ENCODE data around the gene ITGA2B. TPM values are rescaled to one million over a fixed set of nuclear protein-coding genes. Genes with fewer than 3 reads are reported as not detected.

The ITGA2B gene
- total and polyA plus RNA-seq, 4 donors, result 1.4 to 9.2 (median 4.2) TPM

GRCh38 chr17:44356241-44356640, 33.2 kb downstream of the ITGA2B start:
- WGBS, 2 donors, result 89 to 92% methylated on average over 11 of the region's 11 CpGs
- no peak overlapping the region for H3K4me3 ChIP-seq
- TF ChIP-seq CTCF (IDR thresholded peaks at IDR 0.05; ENCODE audit: control extremely low read depth, extremely low read depth), result no peak
- no peak overlapping the region for H3K9ac ChIP-seq (ENCODE audit: insufficient read depth in 1 of 2, low read length in 2 of 2)
- H3K27ac ChIP-seq (ENCODE audit: low read depth in 1 of 2, low read length in 1 of 2), result no peak overlapping the region
- no peaks in the 10 kb centered on the region for H3K9me3 ChIP-seq (ENCODE audit: control insufficient read depth in 4 of 4, insufficient read depth in 3 of 4, low read length in 3 of 4)
- peaks cover 0 to 21% (median 3%) of the 10 kb centered on the region in 4 donors for H3K36me3 ChIP-seq (ENCODE audit: control insufficient read depth in 4 of 4, insufficient read depth in 4 of 4, low read length in 4 of 4)
- ATAC-seq (ENCODE audit: insufficient read depth, low FRiP score) (no peak), DNase-seq (no peak)
- peaks cover 0 to 14% (median 4%) of the 10 kb centered on the region in 5 donors for H3K4me1 ChIP-seq (ENCODE audit: control insufficient read depth in 5 of 5, insufficient read depth in 5 of 5, low read length in 5 of 5)
- H3K27me3 ChIP-seq (ENCODE audit: control insufficient read depth in 3 of 3, insufficient read depth in 3 of 3, low read length in 2 of 3), result no peaks in the 10 kb centered on the region

- 81 to 82% methylated on average over 15 to 17 of the region's 17 CpGs for WGBS, 2 donors
- DNase-seq, result no peak
Measured at GRCh38 chr17:44355642-44356099, 33.8 kb downstream of the ITGA2B start.

GRCh38 chr17:44354582-44355561, 34.6 kb downstream of the ITGA2B start:
- H3K27ac ChIP-seq (ENCODE audit: low read depth in 1 of 2, low read length in 1 of 2), result no peak overlapping the region
- H3K36me3 ChIP-seq (ENCODE audit: control insufficient read depth in 4 of 4, insufficient read depth in 4 of 4, low read length in 4 of 4), result peaks cover 0 to 34% (median 5%) of the 10 kb centered on the region in 4 donors
- ATAC-seq (ENCODE audit: insufficient read depth, low FRiP score) (no peak), DNase-seq (peak in 1 of 3 donors; percentile 53)
- 46 to 62% methylated on average over 75 to 77 of the region's 77 CpGs for WGBS, 2 donors
- no peaks in the 10 kb centered on the region for H3K27me3 ChIP-seq (ENCODE audit: control insufficient read depth in 3 of 3, insufficient read depth in 3 of 3, low read length in 2 of 3)
- TF ChIP-seq CTCF (IDR thresholded peaks at IDR 0.05; ENCODE audit: control extremely low read depth, extremely low read depth), result no peak
- H3K9me3 ChIP-seq (ENCODE audit: control insufficient read depth in 4 of 4, insufficient read depth in 3 of 4, low read length in 3 of 4), result no peaks in the 10 kb centered on the region
- H3K4me1 ChIP-seq (ENCODE audit: control insufficient read depth in 5 of 5, insufficient read depth in 5 of 5, low read length in 5 of 5), result peaks cover 0 to under 1% (median 0%) of the 10 kb centered on the region in 5 donors
- no peak overlapping the region for H3K9ac ChIP-seq (ENCODE audit: insufficient read depth in 1 of 2, low read length in 2 of 2)
- H3K4me3 ChIP-seq, result no peak overlapping the region

More at GRCh38 chr17:44355642-44356099, 33.8 kb downstream of the ITGA2B start:
- ATAC-seq (ENCODE audit: insufficient read depth, low FRiP score), result no peak
- no peak for TF ChIP-seq CTCF (IDR thresholded peaks at IDR 0.05; ENCODE audit: control extremely low read depth, extremely low read depth)
- Histone ChIP-seq H3K36me3 (ENCODE audit: control insufficient read depth in 4 of 4, insufficient read depth in 4 of 4, low read length in 4 of 4) (peaks cover 0 to 26% (median 3%) of the 10 kb centered on the region in 4 donors), H3K4me1 (ENCODE audit: control insufficient read depth in 5 of 5, insufficient read depth in 5 of 5, low read length in 5 of 5) (peaks cover 0 to 9% (median 0%) of the 10 kb centered on the region in 5 donors), H3K27ac (ENCODE audit: low read depth in 1 of 2, low read length in 1 of 2) (no peak overlapping the region), H3K4me3 (no peak overlapping the region), H3K27me3 (ENCODE audit: control insufficient read depth in 3 of 3, insufficient read depth in 3 of 3, low read length in 2 of 3) (no peaks in the 10 kb centered on the region), H3K9me3 (ENCODE audit: control insufficient read depth in 4 of 4, insufficient read depth in 3 of 4, low read length in 3 of 4) (no peaks in the 10 kb centered on the region), H3K9ac (ENCODE audit: insufficient read depth in 1 of 2, low read length in 2 of 2) (no peak overlapping the region)
